Measurements from ENCODE around the gene FGF19.

- TF ChIP-seq CTCF (IDR thresholded peaks at IDR 0.05; ENCODE audit: borderline replicate concordance, extremely low read depth, low read length, poor library complexity, severe bottlenecking) (no peak), EZH2 (IDR thresholded peaks at IDR 0.05; ENCODE audit: borderline replicate concordance, low read depth, low read length, severe bottlenecking) (no peak)
Observed at GRCh38 chr11:69731110-69731509, 27.3 kb upstream of the FGF19 start.
